Uterus (tissue), 2 donors: ENCODE results near the gene BACE2.

Experiments
- POLR2A ChIP-seq, 2 donors: fragments of 450-650 bp; IDR thresholded peaks; one replicate each; pipeline ENCODE4 v1.6.1; 2016; ENCODE audit warnings: antibody characterized with exemption in 2 of 2, mild to moderate bottlenecking in 1 of 2, moderate library complexity in 1 of 2
- TF ChIP-seq, protein P1 (sequence below), 4 experiments: fragments of 200-600 bp in 2 of 4; fragments of 450-650 bp in 2 of 4; sonication (generic) in 2 of 4; IDR thresholded peaks; one replicate each; pipeline ENCODE4 v1.5.1; 2016 to 2019; ENCODE audit warnings: antibody characterized with exemption in 4 of 4, mild to moderate bottlenecking in 2 of 4, moderate library complexity in 1 of 4

DNA sequence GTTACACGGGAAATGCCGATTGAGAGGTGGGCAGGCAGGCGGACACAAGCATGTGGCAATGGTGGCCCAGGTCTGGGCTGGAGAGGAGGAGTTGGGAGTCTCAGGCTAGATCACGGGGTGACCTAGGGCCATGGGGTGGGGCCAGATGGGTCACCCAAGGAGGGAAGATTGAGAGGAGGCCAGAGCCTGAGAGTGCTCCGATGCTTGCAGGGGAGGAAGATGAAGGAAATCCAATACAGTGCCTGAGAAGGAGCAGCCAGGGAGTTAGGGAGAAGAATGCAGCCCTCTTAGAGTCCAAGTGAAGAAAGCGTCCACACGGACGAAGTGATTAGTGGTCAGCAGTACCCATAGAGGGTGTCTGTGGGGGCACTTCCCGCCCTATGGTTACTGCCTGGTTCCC lies 87.2 kb downstream of the BACE2 start:
- TF ChIP-seq, protein P1, sequence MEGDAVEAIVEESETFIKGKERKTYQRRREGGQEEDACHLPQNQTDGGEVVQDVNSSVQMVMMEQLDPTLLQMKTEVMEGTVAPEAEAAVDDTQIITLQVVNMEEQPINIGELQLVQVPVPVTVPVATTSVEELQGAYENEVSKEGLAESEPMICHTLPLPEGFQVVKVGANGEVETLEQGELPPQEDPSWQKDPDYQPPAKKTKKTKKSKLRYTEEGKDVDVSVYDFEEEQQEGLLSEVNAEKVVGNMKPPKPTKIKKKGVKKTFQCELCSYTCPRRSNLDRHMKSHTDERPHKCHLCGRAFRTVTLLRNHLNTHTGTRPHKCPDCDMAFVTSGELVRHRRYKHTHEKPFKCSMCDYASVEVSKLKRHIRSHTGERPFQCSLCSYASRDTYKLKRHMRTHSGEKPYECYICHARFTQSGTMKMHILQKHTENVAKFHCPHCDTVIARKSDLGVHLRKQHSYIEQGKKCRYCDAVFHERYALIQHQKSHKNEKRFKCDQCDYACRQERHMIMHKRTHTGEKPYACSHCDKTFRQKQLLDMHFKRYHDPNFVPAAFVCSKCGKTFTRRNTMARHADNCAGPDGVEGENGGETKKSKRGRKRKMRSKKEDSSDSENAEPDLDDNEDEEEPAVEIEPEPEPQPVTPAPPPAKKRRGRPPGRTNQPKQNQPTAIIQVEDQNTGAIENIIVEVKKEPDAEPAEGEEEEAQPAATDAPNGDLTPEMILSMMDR (IDR thresholded peaks at IDR 0.05) = no peak
- no peak for TF ChIP-seq POLR2A (IDR thresholded peaks at IDR 0.05)
